Measurements from ENCODE around the gene USE1. TPM values are rescaled to one million over a fixed set of nuclear protein-coding genes. Genes with fewer than 3 reads are reported as not detected.

The USE1 gene
- total RNA-seq, 1 experiment from 2014 or later: 11.8 TPM

GRCh38 chr19:17243830-17244617 is 28.9 kb downstream of the USE1 start:
- Mint-ChIP-seq H3K4me1 (ENCODE audit: low read depth, unreplicated experiment) (peaks cover 43% of the 10 kb centered on the region), H3K36me3 (ENCODE audit: insufficient read depth, unreplicated experiment) (peaks cover 38% of the 10 kb centered on the region), H3K4me3 (ENCODE audit: low read depth, unreplicated experiment) (peak overlapping the region; percentile 84), H3K27ac (ENCODE audit: unreplicated experiment) (peak overlapping the region; percentile 56), H3K9me3 (ENCODE audit: low read depth, unreplicated experiment) (no peaks in the 10 kb centered on the region), H3K27me3 (ENCODE audit: unreplicated experiment) (no peaks in the 10 kb centered on the region)
- TF ChIP-seq CTCF (IDR thresholded peaks at IDR 0.05; ENCODE audit: unreplicated experiment): no peak
- CTCF ChIA-PET: no interaction called here
- intact Hi-C loops (cut with micrococcal nuclease; ENCODE audit: unreplicated experiment): no loop called here
- BruUV-seq (replicated peaks): TSS peak; percentile 27
- peak; percentile 30 for DNase-seq

- Mint-ChIP-seq H3K4me1 (ENCODE audit: low read depth, unreplicated experiment) (peaks cover 51% of the 10 kb centered on the region), H3K36me3 (ENCODE audit: insufficient read depth, unreplicated experiment) (peaks cover 38% of the 10 kb centered on the region), H3K27me3 (ENCODE audit: unreplicated experiment) (no peaks in the 10 kb centered on the region), H3K9me3 (ENCODE audit: low read depth, unreplicated experiment) (no peaks in the 10 kb centered on the region), H3K27ac (ENCODE audit: unreplicated experiment) (peak overlapping the region; percentile 56), H3K4me3 (ENCODE audit: low read depth, unreplicated experiment) (peak overlapping the region; percentile 84)
- intact Hi-C loops (cut with micrococcal nuclease; ENCODE audit: unreplicated experiment): no loop called here
- no peak for TF ChIP-seq CTCF (IDR thresholded peaks at IDR 0.05; ENCODE audit: unreplicated experiment)
- peak; percentile 32 for DNase-seq
- BruUV-seq (replicated peaks): no TSS peak
- CTCF ChIA-PET: no interaction called here
Measured at GRCh38 chr19:17244618-17245534, 29.7 kb downstream of the USE1 start.

GRCh38 chr19:17245535-17245984 is 30.4 kb downstream of the USE1 start, which contains the start of gene NR2F6:
Gene NR2F6, minus strand, starts transcription at chr19:17245919. Its CDS starts 699 bp downstream, at chr19:17245220.
- intact Hi-C loops (cut with micrococcal nuclease; ENCODE audit: unreplicated experiment): no loop called here
- TF ChIP-seq CTCF (IDR thresholded peaks at IDR 0.05; ENCODE audit: unreplicated experiment): no peak
- Mint-ChIP-seq H3K9me3 (ENCODE audit: low read depth, unreplicated experiment) (no peaks in the 10 kb centered on the region), H3K4me3 (ENCODE audit: low read depth, unreplicated experiment) (peak within 1 kb of the TSS; percentile 84), H3K4me1 (ENCODE audit: low read depth, unreplicated experiment) (peaks cover 50% of the 10 kb centered on the region), H3K27ac (ENCODE audit: unreplicated experiment) (peak within 1 kb of the TSS; percentile 67), H3K27me3 (ENCODE audit: unreplicated experiment) (no peaks in the 10 kb centered on the region), H3K36me3 (ENCODE audit: insufficient read depth, unreplicated experiment) (peaks cover 38% of the 10 kb centered on the region)
- no TSS peak for BruUV-seq (replicated peaks)
- CTCF ChIA-PET: no interaction called here
- DNase-seq: no peak

- H3K4me1 Mint-ChIP-seq (ENCODE audit: low read depth, unreplicated experiment): peaks cover 44% of the 10 kb centered on the region
- TF ChIP-seq CTCF (IDR thresholded peaks at IDR 0.05; ENCODE audit: unreplicated experiment): no peak
Measured at GRCh38 chr19:17246681-17247425, 31.7 kb downstream of the USE1 start.

More at GRCh38 chr19:17246681-17247425, 31.7 kb downstream of the USE1 start:
- CTCF ChIA-PET: no interaction called here
- BruUV-seq (replicated peaks): no TSS peak
- no peak for DNase-seq
- Mint-ChIP-seq H3K36me3 (ENCODE audit: insufficient read depth, unreplicated experiment) (peaks cover 38% of the 10 kb centered on the region), H3K4me3 (ENCODE audit: low read depth, unreplicated experiment) (peak overlapping the region; percentile 74), H3K27me3 (ENCODE audit: unreplicated experiment) (no peaks in the 10 kb centered on the region), H3K9me3 (ENCODE audit: low read depth, unreplicated experiment) (no peaks in the 10 kb centered on the region), H3K27ac (ENCODE audit: unreplicated experiment) (peak overlapping the region; percentile 67)
- intact Hi-C loops (cut with micrococcal nuclease; ENCODE audit: unreplicated experiment): no loop called here
